ENCODE measurements around the gene ARRB1.
A peak's percentile ranks its signal among the peaks of the same experiment; 100 is the strongest.

ARRB1 gene

GRCh38 chr11:75219869-75220268 is 131.6 kb downstream of the ARRB1 start:
- DNase-seq (ENCODE audit: low read depth): no peak

GRCh38 chr11:75214843-75215242 is 136.6 kb downstream of the ARRB1 start:
- DNase-seq (ENCODE audit: low read depth): no peak

- DNase-seq (ENCODE audit: low read depth): peak; percentile 10
Observed at GRCh38 chr11:75214411-75214821, 137.0 kb downstream of the ARRB1 start.

Measured in GM04503 (cell line).